ENCODE results near the gene DCXR. TPM values are rescaled to one million over a fixed set of nuclear protein-coding genes. Genes with fewer than 3 reads are reported as not detected.

DCXR gene
- total and polyA plus RNA-seq, 12 donors, result 155 to 387 (median 195) TPM

- H3K27me3 ChIP-seq, result no peaks in the 10 kb centered on the region
- ATAC-seq (no peak), DNase-seq (no peak)
- WGBS, 2 donors, result 95 to 96% methylated on average over 30 of the region's 30 CpGs
- TF ChIP-seq CTCF (IDR thresholded peaks at IDR 0.05), result no peak
- intact Hi-C loops (cut with DNase I), result no loop called here
- H3K9me3 ChIP-seq, result no peaks in the 10 kb centered on the region
- no peak overlapping the region for H3K4me3 ChIP-seq
- H3K27ac ChIP-seq, result no peak overlapping the region
- H3K36me3 ChIP-seq, result peaks cover 0 to 32% (median 0%) of the 10 kb centered on the region in 9 donors
- H3K4me1 ChIP-seq, result peaks cover 0 to 23% (median 9%) of the 10 kb centered on the region in 9 donors
Measured at GRCh38 chr17:81996757-81997441, 40.6 kb downstream of the DCXR start.

- H3K4me3 ChIP-seq, result no peak overlapping the region
- peaks cover under 1 to 25% (median 11%) of the 10 kb centered on the region in 9 donors for H3K4me1 ChIP-seq
- intact Hi-C loops (cut with DNase I), result no loop called here
- no peak for TF ChIP-seq CTCF (IDR thresholded peaks at IDR 0.05)
- DNase-seq, result no peak
- no peak for ATAC-seq
- H3K36me3 ChIP-seq, result peaks cover 0 to 32% (median 0%) of the 10 kb centered on the region in 9 donors
- no peak overlapping the region for H3K27ac ChIP-seq
- whole genome bisulfite sequencing, 2 donors, result 91% methylated on average over 28 of the region's 28 CpGs
- H3K27me3 ChIP-seq, result no peaks in the 10 kb centered on the region
- H3K9me3 ChIP-seq, result no peaks in the 10 kb centered on the region
Measured at GRCh38 chr17:81996232-81996756, 41.2 kb downstream of the DCXR start.

GRCh38 chr17:81995463-81996231, 41.9 kb downstream of the DCXR start:
- Histone ChIP-seq H3K9me3 (no peaks in the 10 kb centered on the region), H3K4me1 (peaks cover 4 to 31% (median 18%) of the 10 kb centered on the region in 9 donors), H3K36me3 (peaks cover 0 to 32% (median 0%) of the 10 kb centered on the region in 9 donors), H3K27me3 (no peaks in the 10 kb centered on the region), H3K27ac (no peak overlapping the region), H3K4me3 (no peak overlapping the region)
- no peak for TF ChIP-seq CTCF (IDR thresholded peaks at IDR 0.05)
- ATAC-seq, result no peak
- intact Hi-C loops (cut with DNase I), result no loop called here
- DNase-seq, result no peak
- 95% methylated on average over 29 of the region's 29 CpGs for WGBS, 2 donors

- WGBS, 2 donors, result 93 to 94% methylated on average over 39 of the region's 39 CpGs
- no peak for ATAC-seq
Measured at GRCh38 chr17:81994593-81995462, 42.7 kb downstream of the DCXR start.

More at GRCh38 chr17:81994593-81995462, 42.7 kb downstream of the DCXR start:
- DNase-seq, result no peak
- Histone ChIP-seq H3K9me3 (no peaks in the 10 kb centered on the region), H3K4me3 (no peak overlapping the region), H3K36me3 (peaks cover 0 to 36% (median 0%) of the 10 kb centered on the region in 9 donors), H3K4me1 (peaks cover 4 to 34% (median 18%) of the 10 kb centered on the region in 9 donors), H3K27ac (no peak overlapping the region), H3K27me3 (no peaks in the 10 kb centered on the region)
- no peak for TF ChIP-seq CTCF (IDR thresholded peaks at IDR 0.05)
- intact Hi-C loops (cut with DNase I), result no loop called here
